Natural killer cell treated with Interleukin-12 subunit alpha and Interleukin-12 subunit beta and Interleukin-15 and Interleukin-18, amount 100 ng/mL, for 72 hours (primary cell): ENCODE data around the gene SLC35A4. TPM values are rescaled to one million over a fixed set of nuclear protein-coding genes. Genes with fewer than 3 reads are reported as not detected.

Experiments used
- ATAC-seq, 2 donors: fragments of 150-1000 bp; cut with Tn5 transposase in 1 of 2; sonication (Bioruptor Pico), chemical (Tn5 transposase) in 1 of 2; 2 replicates each; pipeline ENCODE4 v1.10.0; 2021
- DNase-seq: peaks from one replicate; pipeline ENCODE4 v3.0.0; 2022; ENCODE audit warnings: low spot score
- H3K27ac Mint-ChIP-seq, 2 donors: 1 replicate in 1 of 2; 2 replicates in 1 of 2; pipeline ENCODE4 v1.8.0; 2022; ENCODE audit warnings: mixed read lengths in 2 of 2, mild to moderate bottlenecking in 1 of 2, moderate library complexity in 1 of 2
- H3K27me3 Mint-ChIP-seq, 2 donors: 1 replicate in 1 of 2; 2 replicates in 1 of 2; pipeline ENCODE4 v1.8.0; 2022; ENCODE audit warnings: mixed read lengths in 2 of 2
- H3K36me3 Mint-ChIP-seq: one replicate; pipeline ENCODE4 v1.8.0; 2022; ENCODE audit warnings: mixed read lengths
- H3K4me1 Mint-ChIP-seq, 2 donors: 1 replicate in 1 of 2; 2 replicates in 1 of 2; pipeline ENCODE4 v1.8.0; 2022; ENCODE audit warnings: low read depth in 2 of 2, mixed read lengths in 2 of 2, mild to moderate bottlenecking in 1 of 2
- H3K4me3 Mint-ChIP-seq: one replicate; pipeline ENCODE4 v1.8.0; 2022; ENCODE audit warnings: mixed read lengths
- H3K9me3 Mint-ChIP-seq: 2 replicates; pipeline ENCODE4 v1.8.0; 2022; ENCODE audit warnings: mixed read lengths
- total RNA-seq, 2 donors: library from RNA; stranded (reverse); gene quantifications; one replicate each; pipeline ENCODE4 v1.2.3, GENCODE V29; 2022

The SLC35A4 gene
- total RNA-seq, 2 donors from 2014 or later: 73.8 to 97.3 TPM

- Mint-ChIP-seq H3K9me3 (no peaks in the 10 kb centered on the region), H3K27me3 (no peaks in the 10 kb centered on the region), H3K27ac (peak overlapping the region; percentile 63 to 79), H3K4me3 (no peak overlapping the region), H3K36me3 (peaks cover 29% of the 10 kb centered on the region), H3K4me1 (peaks cover 53 to 55% of the 10 kb centered on the region in 2 donors)
- no peak for ATAC-seq
- DNase-seq: no peak
Measured at GRCh38 chr5:140550147-140551079, 14.2 kb upstream of the SLC35A4 start.

- DNase-seq: no peak
- no peaks in the 10 kb centered on the region for H3K9me3 Mint-ChIP-seq
- no peak overlapping the region for H3K4me3 Mint-ChIP-seq
- H3K27ac Mint-ChIP-seq: peak overlapping the region; percentile 60 to 63
- H3K4me1 Mint-ChIP-seq: peaks cover 63 to 68% of the 10 kb centered on the region in 2 donors
- ATAC-seq: no peak
- no peaks in the 10 kb centered on the region for H3K27me3 Mint-ChIP-seq
- peaks cover 42% of the 10 kb centered on the region for H3K36me3 Mint-ChIP-seq
Measured at GRCh38 chr5:140551872-140552271, 12.8 kb upstream of the SLC35A4 start.

GRCh38 chr5:140553657-140554056, 11.0 kb upstream of the SLC35A4 start:
- H3K27ac Mint-ChIP-seq: peak overlapping the region; percentile 53 to 91
- H3K4me3 Mint-ChIP-seq: peak overlapping the region; percentile 89
- DNase-seq (no peak), ATAC-seq (no peak)
- no peaks in the 10 kb centered on the region for H3K9me3 Mint-ChIP-seq
- H3K36me3 Mint-ChIP-seq: peaks cover 42% of the 10 kb centered on the region
- peaks cover 62 to 70% of the 10 kb centered on the region in 2 donors for H3K4me1 Mint-ChIP-seq
- no peaks in the 10 kb centered on the region for H3K27me3 Mint-ChIP-seq

- peaks cover 54 to 66% of the 10 kb centered on the region in 2 donors for H3K4me1 Mint-ChIP-seq
- H3K27me3 Mint-ChIP-seq: no peaks in the 10 kb centered on the region
- ATAC-seq: no peak
- no peak for DNase-seq
- peak overlapping the region; percentile 53 to 91 for H3K27ac Mint-ChIP-seq
- H3K36me3 Mint-ChIP-seq: peaks cover 42% of the 10 kb centered on the region
- no peaks in the 10 kb centered on the region for H3K9me3 Mint-ChIP-seq
- peak overlapping the region; percentile 89 for H3K4me3 Mint-ChIP-seq
Measured at GRCh38 chr5:140554454-140554853, 10.2 kb upstream of the SLC35A4 start.

GRCh38 chr5:140555747-140556312, 8.8 kb upstream of the SLC35A4 start:
- Mint-ChIP-seq H3K4me1 (peaks cover 48 to 58% of the 10 kb centered on the region in 2 donors), H3K36me3 (peaks cover 33% of the 10 kb centered on the region), H3K9me3 (no peaks in the 10 kb centered on the region), H3K4me3 (peak overlapping the region; percentile 89), H3K27ac (peak overlapping the region; percentile 53 to 91), H3K27me3 (no peaks in the 10 kb centered on the region)
- DNase-seq (no peak), ATAC-seq (no peak)

- Mint-ChIP-seq H3K27ac (peak overlapping the region; percentile 53 to 91), H3K4me1 (peaks cover 45 to 54% of the 10 kb centered on the region in 2 donors), H3K4me3 (peak overlapping the region; percentile 89), H3K27me3 (no peaks in the 10 kb centered on the region), H3K36me3 (peaks cover 28% of the 10 kb centered on the region), H3K9me3 (no peaks in the 10 kb centered on the region)
- DNase-seq: no peak
- ATAC-seq: peak; percentile 34 to 42
Measured at GRCh38 chr5:140556438-140556837, 8.2 kb upstream of the SLC35A4 start.

GRCh38 chr5:140557136-140557805, 7.4 kb upstream of the SLC35A4 start, which contains the start of gene SRA1:
TSS of gene SRA1 (minus strand) at chr5:140557473. CDS start at chr5:140557452, 21 bp downstream.
- peaks cover 27% of the 10 kb centered on the region for H3K36me3 Mint-ChIP-seq
- H3K4me3 Mint-ChIP-seq: peak within 1 kb of the TSS; percentile 89
- peak within 1 kb of the TSS; percentile 53 to 91 for H3K27ac Mint-ChIP-seq
- H3K9me3 Mint-ChIP-seq: no peaks in the 10 kb centered on the region
- peak; percentile 97 for ATAC-seq
- DNase-seq: peak; percentile 95
- H3K27me3 Mint-ChIP-seq: no peaks in the 10 kb centered on the region
- H3K4me1 Mint-ChIP-seq: peaks cover 44 to 50% of the 10 kb centered on the region in 2 donors

GRCh38 chr5:140557965-140558364, 6.7 kb upstream of the SLC35A4 start:
- Mint-ChIP-seq H3K4me3 (peak overlapping the region; percentile 89), H3K27ac (peak overlapping the region; percentile 53 to 91), H3K27me3 (no peaks in the 10 kb centered on the region), H3K9me3 (no peaks in the 10 kb centered on the region), H3K36me3 (peaks cover 23% of the 10 kb centered on the region), H3K4me1 (peaks cover 45 to 46% of the 10 kb centered on the region in 2 donors)
- ATAC-seq (no peak), DNase-seq (no peak)

- ATAC-seq (no peak), DNase-seq (no peak)
- Mint-ChIP-seq H3K4me1 (peaks cover 39 to 41% of the 10 kb centered on the region in 2 donors), H3K27ac (peak overlapping the region in 1 of 2 donors; percentile 91), H3K27me3 (no peaks in the 10 kb centered on the region), H3K36me3 (peaks cover 21% of the 10 kb centered on the region), H3K9me3 (no peaks in the 10 kb centered on the region), H3K4me3 (no peak overlapping the region)
Measured at GRCh38 chr5:140558542-140558941, 6.1 kb upstream of the SLC35A4 start.

GRCh38 chr5:140560227-140560626, 4.4 kb upstream of the SLC35A4 start:
- Mint-ChIP-seq H3K9me3 (no peaks in the 10 kb centered on the region), H3K4me3 (no peak overlapping the region), H3K4me1 (peaks cover 32 to 34% of the 10 kb centered on the region in 2 donors), H3K27me3 (no peaks in the 10 kb centered on the region), H3K36me3 (peaks cover 18% of the 10 kb centered on the region), H3K27ac (no peak overlapping the region)
- ATAC-seq: no peak
- no peak for DNase-seq

GRCh38 chr5:140561753-140562523, 2.7 kb upstream of the SLC35A4 start:
- H3K4me3 Mint-ChIP-seq: no peak overlapping the region
- no peaks in the 10 kb centered on the region for H3K27me3 Mint-ChIP-seq
- DNase-seq (no peak), ATAC-seq (no peak)
- H3K36me3 Mint-ChIP-seq: peaks cover 5% of the 10 kb centered on the region
- H3K4me1 Mint-ChIP-seq: peaks cover 30% of the 10 kb centered on the region in 2 donors
- H3K27ac Mint-ChIP-seq: peak overlapping the region in 1 of 2 donors; percentile 73
- H3K9me3 Mint-ChIP-seq: no peaks in the 10 kb centered on the region

- DNase-seq (no peak), ATAC-seq (no peak)
- H3K9me3 Mint-ChIP-seq: no peaks in the 10 kb centered on the region
- peak overlapping the region; percentile 94 for H3K4me3 Mint-ChIP-seq
- peaks cover 36 to 37% of the 10 kb centered on the region in 2 donors for H3K4me1 Mint-ChIP-seq
- H3K36me3 Mint-ChIP-seq: peaks cover 5% of the 10 kb centered on the region
- no peaks in the 10 kb centered on the region for H3K27me3 Mint-ChIP-seq
- H3K27ac Mint-ChIP-seq: peak overlapping the region; percentile 88 to 96
Measured at GRCh38 chr5:140563596-140563995, 1.0 kb upstream of the SLC35A4 start.
